ENCODE measurements around the gene GTF3A.

DNA sequence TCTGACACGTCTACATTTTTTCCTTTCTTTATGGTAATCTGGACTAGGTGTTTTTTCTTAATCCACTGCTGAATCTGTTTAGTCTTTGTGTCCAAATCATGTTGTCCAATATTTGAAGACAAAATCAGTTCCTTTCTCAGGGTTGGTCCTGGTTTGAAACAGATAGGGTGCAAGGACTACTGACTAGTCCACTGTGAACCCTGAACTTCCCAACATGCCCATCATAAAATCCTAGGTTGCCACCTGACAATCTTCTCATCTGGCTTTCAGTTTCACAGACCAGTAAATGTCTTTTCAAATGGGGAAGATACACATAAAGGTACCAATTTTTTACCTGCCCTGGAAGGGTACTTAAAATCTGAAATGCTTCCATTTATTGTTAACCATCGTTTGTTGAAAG is 12.7 kb downstream of the GTF3A start:
- TF ChIP-seq, protein P1, sequence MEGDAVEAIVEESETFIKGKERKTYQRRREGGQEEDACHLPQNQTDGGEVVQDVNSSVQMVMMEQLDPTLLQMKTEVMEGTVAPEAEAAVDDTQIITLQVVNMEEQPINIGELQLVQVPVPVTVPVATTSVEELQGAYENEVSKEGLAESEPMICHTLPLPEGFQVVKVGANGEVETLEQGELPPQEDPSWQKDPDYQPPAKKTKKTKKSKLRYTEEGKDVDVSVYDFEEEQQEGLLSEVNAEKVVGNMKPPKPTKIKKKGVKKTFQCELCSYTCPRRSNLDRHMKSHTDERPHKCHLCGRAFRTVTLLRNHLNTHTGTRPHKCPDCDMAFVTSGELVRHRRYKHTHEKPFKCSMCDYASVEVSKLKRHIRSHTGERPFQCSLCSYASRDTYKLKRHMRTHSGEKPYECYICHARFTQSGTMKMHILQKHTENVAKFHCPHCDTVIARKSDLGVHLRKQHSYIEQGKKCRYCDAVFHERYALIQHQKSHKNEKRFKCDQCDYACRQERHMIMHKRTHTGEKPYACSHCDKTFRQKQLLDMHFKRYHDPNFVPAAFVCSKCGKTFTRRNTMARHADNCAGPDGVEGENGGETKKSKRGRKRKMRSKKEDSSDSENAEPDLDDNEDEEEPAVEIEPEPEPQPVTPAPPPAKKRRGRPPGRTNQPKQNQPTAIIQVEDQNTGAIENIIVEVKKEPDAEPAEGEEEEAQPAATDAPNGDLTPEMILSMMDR (conservative IDR thresholded peaks at IDR 0.05; ENCODE audit: low read length): no peak
- TF ChIP-seq EZH2phosphoT487 (IDR thresholded peaks at IDR 0.05; ENCODE audit: borderline replicate concordance, low read depth, low read length): no peak
